HG03432 (cell line): ENCODE measurements around the gene ALPK3.
"Not testable (repeated sequence)": the region's sequence is repeated elsewhere in the genome, so short reads cannot be mapped to it uniquely, and the experiment has no call there.

Source experiments
- ATAC-seq: cut with Tn5 transposase; IDR thresholded peaks from one replicate; pipeline ENCODE4 v1.9.1; 2021; ENCODE audit warnings: mild to moderate bottlenecking, moderate library complexity; ENCODE audit not compliant: unreplicated experiment

ALPK3 gene

GRCh38 chr15:84872009-84872910, 55.1 kb downstream of the ALPK3 start:
- ATAC-seq: no peak

- ATAC-seq: no peak
These were observed 56.8 kb downstream of the ALPK3 start for GRCh38 chr15:84873997-84874396.

GRCh38 chr15:84874981-84875699, 58.0 kb downstream of the ALPK3 start:
- no peak for ATAC-seq

GRCh38 chr15:84876269-84876668, 59.1 kb downstream of the ALPK3 start:
- ATAC-seq: no peak

GRCh38 chr15:84877701-84878100, 60.5 kb downstream of the ALPK3 start:
- ATAC-seq: not testable (repeated sequence)

- no peak for ATAC-seq
These were observed 61.3 kb downstream of the ALPK3 start for GRCh38 chr15:84878504-84878903.

- no peak for ATAC-seq
These were observed 62.1 kb downstream of the ALPK3 start for GRCh38 chr15:84879088-84879780.

GRCh38 chr15:84880007-84880406, 62.9 kb downstream of the ALPK3 start:
- no peak for ATAC-seq

- no peak for ATAC-seq
These were observed 63.8 kb downstream of the ALPK3 start for GRCh38 chr15:84880822-84881519.

GRCh38 chr15:84881520-84881830, 64.3 kb downstream of the ALPK3 start:
- no peak for ATAC-seq

- ATAC-seq: no peak
These were observed 66.3 kb downstream of the ALPK3 start for GRCh38 chr15:84883466-84883865.

GRCh38 chr15:84883916-84884781, 67.0 kb downstream of the ALPK3 start, which contains the start of gene SLC28A1:
SLC28A1 (plus strand) TSS chr15:84884662; CDS start chr15:84887761, 3,099 bp downstream.
- no peak for ATAC-seq

GRCh38 chr15:84885801-84886200, 68.6 kb downstream of the ALPK3 start:
- no peak for ATAC-seq

GRCh38 chr15:84886211-84886983, 69.2 kb downstream of the ALPK3 start:
- ATAC-seq: no peak

- no peak for ATAC-seq
These were observed 69.8 kb downstream of the ALPK3 start for GRCh38 chr15:84886984-84887299.

- no peak for ATAC-seq
These were observed 70.8 kb downstream of the ALPK3 start for GRCh38 chr15:84887938-84888337.

- ATAC-seq: no peak
These were observed 71.5 kb downstream of the ALPK3 start for GRCh38 chr15:84888639-84889038.

- ATAC-seq: no peak
These were observed 72.3 kb downstream of the ALPK3 start for GRCh38 chr15:84889313-84889990.
